Superior temporal gyrus (tissue), 1 donor: ENCODE data around the gene CDH20.

Experiments used
- DNase-seq: peaks from one replicate; pipeline ENCODE4 v3.0.0-alpha.2; 2016; ENCODE audit errors: extremely low spot score

CDH20 gene

DNA sequence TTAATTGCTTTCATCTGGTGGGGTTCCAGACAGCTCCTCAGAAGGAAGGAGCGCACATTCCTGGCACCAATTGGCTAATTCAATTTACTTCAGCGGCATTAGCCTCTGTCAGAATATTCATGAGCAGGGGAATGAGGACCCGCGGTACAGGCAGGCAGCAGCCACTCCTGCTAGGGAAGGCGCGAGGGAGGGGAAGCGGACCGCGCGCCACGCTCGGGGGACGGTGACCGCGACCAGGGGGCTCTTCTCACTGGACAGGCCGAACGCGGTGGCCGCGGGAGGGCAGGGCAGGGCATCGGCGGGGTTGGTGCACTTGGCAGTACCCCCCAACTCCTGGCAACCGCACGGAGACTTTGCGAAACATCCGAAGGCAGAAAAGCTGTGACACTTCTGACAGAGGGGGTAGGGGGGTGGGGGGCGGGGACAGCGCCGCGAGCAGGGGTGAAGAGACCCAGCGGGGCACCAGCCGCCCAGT is at the start of gene CDH20:
TSS of gene CDH20 (plus strand) at position 160 of the 475 bp plus-strand sequence.
- DNase-seq = peak; percentile 60

DNA sequence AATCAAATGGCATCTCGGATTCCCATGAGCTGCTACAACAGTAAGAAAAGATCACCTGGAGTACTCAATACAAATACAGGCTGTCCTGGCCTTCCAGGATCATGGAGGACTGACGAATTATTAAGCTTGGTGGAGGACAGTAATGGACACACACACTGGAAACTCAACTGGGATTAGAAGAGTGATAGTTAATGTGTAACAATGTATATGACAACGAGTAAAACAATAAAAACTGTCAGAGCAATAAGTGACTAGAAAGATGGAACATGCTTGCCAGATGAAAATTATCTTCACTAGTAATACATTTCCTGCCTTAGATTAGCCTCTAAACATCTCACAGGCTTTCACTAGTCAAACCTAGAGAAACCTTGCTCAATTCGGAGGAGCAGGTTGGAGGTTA is 49.2 kb upstream of the CDH20 start:
- DNase-seq = no peak

DNA sequence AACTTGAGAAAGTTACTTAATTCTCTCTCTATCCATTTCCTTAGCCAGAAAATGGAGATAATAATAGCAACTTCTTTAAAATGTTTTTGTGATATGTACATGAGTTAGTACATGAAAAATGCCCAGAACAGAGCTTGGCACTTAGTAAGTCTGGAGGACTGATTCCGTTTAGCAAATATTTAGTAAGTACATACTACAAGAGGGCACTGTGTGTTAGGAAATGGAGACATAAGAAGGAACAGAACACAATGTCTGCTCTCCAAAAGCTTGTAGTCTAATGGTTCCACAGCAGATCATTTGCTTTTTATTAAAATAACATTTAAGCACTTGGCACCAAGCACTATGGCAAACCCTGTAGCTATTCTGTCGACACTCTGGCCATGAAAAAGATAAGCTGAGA is 47.5 kb upstream of the CDH20 start:
- no peak for DNase-seq

DNA sequence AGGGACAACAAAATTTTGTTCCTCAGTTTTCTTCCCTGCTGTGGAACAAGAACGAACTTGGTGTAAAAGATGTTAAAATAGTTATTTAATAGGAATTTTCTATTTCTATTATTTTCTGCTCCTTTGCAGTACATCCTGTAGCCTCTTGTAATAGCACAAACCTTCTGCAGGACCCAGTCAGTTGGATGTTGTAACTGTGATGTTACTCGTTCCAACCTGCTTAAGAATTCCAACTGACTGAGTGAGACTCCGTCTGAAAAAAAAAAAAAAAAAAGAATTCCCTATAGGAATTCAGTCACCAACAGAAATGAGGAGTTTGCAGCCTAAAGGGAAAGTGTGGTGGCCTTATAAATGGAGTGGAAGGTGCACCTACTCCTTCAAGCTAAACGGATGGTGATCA is 46.4 kb upstream of the CDH20 start:
- DNase-seq = no peak

DNA sequence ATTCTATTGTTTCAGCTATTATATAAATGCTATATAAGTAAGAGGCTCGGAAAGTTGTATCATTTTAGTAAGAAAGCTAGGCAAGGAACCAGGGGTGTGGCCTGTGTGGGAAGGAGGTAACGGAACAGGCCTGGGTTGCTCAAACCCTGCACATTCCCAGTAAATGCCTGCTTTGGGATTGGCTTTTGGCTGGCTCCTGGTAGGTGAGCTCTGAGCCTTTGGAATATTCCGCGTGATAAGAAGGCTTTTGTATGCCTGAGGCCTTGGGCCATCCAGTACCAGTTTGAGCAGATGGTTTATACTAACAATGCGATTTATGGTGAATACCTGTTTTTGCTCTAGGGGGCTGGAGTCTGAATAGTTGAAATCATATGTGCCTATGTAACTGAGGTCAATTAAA is 42.6 kb upstream of the CDH20 start:
- no peak for DNase-seq

DNA sequence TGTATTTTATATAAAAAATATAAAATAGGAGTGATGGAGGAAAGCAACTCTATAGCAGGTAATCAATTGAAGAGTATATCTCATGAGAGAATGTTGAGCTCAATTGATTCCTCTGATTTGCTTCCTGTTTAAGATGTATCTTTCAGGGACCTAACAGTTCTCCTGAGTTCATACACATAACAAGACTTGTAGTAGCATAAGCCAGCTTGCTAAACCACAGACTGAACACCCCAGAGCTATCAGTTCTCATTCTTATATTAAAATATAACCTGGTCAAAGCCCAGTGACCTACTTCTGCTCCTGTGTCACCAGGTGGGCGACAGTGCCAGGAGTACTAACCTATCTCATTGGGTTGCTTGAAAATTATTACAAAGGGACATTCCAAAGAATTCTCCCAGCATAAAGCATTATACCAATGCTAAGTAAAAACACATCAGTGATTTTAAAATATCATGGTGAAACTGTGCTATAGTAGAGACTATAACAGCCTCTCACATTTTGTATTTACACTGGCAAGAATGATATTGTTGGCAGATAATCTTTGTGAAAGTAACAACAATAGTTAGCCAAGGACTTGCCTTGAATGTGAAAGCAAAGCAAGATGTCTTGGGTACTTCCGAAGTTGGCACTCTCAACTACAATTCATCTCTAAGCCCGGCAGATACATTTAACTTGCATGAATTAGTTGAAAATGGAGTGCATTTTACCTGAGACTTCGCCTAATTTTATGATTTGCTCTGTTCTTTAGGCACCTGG is 40.8 kb upstream of the CDH20 start:
- no peak for DNase-seq

DNA sequence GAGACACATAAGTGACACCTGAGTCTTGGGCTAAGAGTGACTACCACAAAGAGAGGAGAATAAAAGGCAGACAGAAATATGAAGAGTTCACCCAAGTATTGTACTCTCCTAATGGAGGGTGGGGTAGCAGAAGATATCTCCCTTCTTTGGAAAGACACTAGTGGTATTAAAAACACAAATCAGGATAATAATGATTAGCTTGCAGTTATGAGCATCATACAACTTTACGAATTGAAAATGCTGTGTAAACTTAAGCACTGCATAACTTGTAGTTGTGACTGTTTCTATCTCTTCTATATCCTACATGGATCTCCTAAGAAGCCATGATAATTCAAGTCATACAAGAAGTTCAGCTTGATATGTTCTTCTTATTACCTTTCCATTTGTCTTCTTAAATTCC is 38.1 kb upstream of the CDH20 start:
- no peak for DNase-seq

DNA sequence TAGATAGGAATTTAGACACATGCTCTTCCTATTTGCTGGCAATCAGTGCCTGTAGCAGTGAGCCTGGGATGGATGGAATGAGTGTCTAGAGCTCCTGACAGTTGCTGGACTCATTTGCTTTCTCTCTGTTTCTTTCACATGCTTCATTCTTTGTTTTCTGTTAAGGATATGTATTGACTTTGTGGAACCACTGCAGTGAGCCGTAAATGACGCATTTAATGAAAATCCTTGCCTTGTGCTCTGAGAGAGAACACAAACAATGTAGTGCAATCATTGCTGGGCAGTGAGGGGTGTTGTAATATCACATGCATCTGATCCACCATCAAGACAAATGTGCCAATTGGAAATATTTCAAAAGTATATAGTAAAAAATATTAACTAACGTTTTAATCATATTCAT is 25.2 kb upstream of the CDH20 start:
- DNase-seq = no peak

DNA sequence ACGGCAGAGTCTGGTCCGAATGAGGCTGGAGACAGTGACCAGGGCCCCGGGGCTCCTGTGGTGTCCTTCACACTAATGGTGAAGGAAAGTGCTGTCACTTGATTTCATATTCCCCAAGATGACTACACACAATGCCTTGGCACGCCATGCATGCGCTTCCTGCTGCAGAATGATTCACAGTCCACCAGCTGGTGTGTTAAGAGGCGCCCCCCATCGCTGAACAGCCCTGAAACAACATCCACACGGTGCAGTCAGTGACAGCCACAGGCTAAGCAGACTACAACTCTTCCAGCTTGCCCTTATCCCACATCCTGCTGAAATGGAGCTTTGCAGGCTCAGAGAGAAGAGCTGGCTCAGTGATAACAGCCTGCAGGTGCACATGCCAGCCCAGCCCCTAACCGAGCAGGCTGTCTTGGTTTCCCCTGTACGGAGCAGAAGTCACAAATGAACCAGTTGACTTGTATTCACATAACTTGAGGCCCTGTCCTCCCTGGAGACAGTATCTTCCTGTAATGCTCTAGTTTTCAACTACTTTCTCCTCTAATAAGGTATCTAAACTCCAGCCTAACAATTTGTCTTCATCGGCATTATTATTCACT is 24.3 kb upstream of the CDH20 start:
- DNase-seq = peak; percentile 69

DNA sequence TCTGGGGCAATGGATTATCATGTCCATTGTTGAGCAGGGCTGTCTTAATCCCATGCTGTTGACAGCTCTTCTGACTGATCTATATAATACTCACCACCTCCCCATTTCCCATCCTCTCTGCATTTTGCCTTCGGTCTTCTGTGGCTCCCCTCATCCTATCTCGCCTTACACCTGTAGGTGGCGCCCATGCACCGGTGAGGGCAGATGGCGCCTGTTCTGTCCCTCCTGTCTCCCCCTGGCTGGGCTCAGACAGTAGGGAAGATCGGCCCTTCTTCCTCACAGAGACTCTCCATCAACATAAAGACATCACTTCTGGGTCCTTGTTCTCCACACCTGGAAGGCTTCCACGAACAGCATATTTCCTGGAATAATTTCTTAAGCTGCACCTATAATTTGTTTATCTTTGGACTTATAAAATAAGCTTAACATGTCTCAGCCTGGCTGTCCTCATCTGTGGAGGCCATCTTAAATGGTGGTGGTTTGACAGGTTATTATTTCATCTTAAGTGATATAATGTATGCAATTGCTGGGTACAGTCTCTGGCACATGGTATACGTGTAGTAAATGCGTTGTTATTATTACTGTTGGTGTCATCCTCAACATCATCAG is 10.9 kb upstream of the CDH20 start:
- peak; percentile 90 for DNase-seq

DNA sequence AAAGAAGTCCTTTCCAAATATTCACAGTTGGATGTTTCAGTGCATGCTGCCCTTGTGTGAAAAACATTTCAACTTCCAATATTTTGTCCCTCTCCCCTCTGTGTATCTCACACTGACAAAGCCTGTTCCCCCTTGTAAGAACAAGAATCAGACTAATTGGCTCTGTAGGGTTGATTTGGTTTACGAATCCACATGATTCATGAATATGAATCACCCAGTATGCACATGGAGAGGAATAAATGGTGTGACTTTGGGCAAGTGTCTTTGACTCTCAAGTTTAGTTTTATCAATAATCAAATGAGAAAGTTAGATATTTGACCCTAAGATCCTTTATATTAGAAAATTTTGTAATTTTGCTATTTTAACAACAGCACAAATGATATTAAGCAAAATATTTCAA is 9.3 kb upstream of the CDH20 start:
- DNase-seq = no peak

DNA sequence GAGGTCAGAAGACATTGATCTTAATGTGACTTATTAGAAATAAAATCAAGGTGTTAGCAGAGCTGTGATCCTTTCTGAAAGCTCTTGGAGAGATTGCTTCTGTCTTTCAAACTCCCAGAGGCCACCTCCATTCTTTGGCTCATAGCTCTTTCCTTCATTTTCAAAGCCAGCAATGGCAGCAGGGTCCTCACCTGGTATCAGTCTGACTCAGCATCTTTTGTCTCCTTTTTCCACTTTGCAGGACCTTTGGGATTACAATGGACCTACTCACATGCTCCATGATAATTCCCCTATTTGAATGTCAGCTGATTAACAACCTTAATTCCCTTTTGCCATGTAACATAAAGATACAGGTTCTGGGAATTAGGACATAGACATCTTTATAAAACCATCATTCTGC is 6.8 kb upstream of the CDH20 start:
- no peak for DNase-seq

DNA sequence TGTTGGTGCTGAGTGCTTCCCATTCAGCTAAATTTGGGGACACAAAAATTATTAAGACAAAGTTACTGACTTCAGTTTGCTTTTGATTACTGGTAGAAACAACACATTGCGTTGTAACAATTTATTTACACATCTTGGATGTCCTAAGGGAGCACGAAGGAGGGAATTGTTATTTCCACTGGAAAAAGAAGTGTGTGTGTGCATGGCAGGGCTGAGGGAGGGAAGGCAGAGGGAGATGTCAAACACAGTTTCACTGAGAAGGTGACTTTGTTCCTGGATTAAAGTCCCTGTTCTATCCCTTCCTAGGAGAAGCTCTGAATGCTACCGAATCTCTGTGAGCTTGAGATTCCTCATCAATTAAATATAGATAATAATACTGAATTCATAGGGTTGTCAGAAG is 3.8 kb upstream of the CDH20 start:
- peak; percentile 61 for DNase-seq

DNA sequence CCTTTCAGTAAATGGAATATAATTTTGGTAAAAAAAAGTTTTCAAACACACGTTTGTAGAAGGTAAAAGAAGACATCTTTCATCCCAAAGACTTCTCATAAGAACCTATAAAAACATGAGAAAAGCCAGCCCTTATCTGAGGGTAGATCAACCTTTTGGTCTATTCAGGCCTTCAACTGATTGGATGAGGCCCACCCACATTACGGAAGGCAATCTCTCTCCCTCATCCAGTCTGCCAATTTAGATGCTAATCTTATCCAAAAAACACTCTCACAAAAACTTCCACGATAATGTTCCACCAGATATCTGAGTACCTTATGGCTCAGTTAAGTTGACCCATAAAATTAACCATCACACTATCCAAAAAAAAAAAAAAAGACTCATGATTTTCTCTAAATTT is 2.2 kb upstream of the CDH20 start:
- DNase-seq = no peak

DNA sequence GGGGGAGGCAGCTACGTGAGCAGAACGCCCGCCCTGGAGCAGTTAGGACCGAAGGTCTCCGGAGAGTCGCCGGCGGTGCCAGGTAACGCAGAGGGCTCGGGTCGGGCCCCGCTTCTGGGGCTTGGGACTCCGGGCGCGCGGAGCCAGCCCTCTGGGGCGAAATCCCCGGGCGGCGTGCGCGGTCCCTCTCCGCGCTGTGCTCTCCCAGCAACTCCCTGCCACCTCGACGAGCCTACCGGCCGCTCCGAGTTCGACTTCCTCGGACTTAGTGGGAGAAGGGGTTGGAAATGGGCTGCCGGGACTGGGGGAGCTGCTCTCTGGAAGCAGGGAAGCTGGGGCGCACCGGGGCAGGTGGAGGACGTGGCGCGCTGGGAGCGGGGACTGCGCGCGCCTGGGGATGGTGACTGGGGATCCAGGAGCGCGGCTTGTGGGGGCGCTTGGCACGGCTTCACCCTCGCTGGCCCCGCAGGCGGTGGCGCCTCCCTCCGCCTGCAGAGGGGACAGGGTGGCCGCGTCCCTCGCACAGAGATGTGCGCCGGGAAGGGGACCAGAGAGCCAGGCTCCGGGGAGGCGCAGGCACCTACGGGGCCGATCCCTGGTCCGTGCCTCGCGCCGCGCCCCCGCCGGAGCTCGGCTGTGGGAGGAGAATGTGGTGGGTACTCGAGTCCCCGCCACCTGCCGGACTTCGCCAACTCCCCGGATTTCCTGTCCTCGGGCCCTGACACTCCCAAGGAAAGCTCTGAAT is 688 bp downstream of the CDH20 start:
- DNase-seq = no peak

DNA sequence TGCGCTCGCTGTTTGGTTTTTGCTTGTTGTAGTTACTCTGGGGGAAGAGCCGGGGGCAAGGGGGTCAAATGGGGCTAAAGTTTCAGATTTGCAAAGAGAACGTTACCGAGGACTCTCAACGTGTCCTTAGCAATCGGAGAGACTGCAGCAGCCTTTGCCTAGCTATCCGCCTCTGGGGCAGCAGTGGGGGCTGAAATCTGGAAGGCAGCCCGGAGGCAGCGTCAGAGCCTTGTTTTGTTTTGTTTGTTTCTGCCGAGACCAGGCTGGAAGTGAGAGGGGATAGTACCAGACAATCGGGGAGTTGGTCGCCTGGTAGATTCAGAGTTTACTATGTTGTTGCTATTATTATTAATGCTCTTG is 1.2 kb downstream of the CDH20 start:
- DNase-seq = peak; percentile 86

DNA sequence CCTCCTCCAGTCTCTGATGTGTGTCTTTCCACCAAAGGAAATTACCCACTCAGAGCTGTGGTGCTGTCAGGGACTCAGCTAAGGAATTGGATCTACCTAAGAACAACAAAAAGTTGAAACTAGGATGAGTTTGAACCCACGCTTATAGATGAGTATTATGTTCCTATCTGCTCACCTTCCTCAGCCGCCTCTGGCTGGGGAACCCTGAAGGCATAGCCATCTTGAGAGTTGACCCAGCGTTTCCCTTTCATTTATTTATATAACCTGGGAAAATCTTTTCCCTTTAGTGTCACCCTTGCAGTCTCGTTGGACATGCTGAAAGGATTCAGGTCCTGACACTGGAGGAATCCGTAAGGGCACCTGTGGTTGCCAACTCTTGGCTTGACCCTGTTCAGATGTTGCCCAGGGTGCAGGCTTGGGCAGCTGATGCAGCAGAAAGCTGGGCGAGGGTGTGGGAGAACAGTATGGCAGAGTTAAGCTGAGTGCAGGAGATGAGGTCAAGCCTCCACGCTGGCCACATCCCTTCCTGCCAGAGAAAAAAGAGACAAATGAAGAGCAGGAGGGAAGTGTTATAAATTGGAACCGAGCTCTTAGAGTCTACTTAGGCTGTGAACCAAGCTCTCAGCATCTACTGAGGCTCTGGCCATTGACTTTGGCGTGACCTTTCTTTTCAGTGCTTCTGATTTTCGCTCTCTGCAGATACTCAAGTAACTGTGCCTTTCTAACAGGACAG is 1.9 kb downstream of the CDH20 start:
- peak; percentile 83 for DNase-seq

DNA sequence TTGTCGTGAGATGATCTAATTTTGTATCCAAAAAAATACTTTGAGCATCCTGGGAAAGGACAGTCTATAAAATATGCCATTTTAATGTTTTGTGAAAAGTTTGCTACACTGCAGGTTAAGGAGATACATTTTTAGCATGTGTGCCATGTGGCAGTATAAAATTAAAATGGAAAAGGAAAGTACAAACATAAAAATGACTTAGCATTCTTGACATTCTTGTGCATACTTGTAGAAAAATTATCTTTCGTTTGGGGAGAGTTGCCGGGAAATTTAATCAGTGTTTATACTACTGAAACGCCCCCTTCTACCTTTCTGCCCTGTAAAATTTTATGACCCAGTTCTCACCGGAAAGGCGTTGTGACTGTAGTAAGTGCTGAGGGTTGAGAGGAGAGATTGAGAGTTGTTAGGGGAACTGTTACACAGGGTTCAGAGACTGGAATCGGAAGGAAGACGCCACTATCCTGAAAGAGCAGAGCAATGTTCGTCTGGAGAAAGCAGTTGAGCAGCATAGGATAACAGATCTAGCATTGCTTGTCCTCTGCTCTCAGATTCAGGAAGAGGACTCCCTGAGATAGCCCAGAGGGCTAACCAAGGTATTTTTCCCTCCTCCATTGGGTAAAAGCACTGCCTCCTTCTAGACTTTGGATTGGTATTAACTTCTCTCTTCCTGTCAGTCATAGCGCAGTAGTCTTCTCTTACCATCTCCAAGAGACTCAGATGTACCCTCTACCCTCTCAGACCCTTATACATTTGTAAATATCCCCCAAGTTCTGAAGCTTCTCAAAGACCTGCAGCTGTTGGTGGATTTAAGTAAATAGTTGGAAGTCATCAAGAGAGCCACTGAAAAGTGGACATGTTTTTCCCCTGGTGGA is 2.7 kb downstream of the CDH20 start:
- peak; percentile 84 for DNase-seq

DNA sequence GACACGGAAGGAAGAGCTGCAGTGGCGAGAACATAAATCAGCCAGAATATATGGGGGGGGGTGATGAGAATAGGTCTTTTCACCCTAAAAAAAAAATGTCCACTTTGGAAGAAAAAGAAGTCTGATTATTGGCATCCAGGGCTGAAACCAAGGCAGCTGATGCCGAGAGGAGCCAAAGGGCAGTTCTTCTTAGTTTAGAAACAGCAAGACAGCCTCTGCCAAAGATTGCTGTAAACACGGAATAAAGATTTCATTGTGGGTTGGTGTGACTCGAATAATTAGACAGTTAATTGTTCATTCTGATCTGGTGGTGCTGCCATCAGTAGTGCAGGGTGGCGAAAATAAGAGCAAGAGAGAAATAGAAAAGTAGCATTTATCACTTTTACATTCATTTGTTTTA is 3.5 kb downstream of the CDH20 start:
- DNase-seq = peak; percentile 97

DNA sequence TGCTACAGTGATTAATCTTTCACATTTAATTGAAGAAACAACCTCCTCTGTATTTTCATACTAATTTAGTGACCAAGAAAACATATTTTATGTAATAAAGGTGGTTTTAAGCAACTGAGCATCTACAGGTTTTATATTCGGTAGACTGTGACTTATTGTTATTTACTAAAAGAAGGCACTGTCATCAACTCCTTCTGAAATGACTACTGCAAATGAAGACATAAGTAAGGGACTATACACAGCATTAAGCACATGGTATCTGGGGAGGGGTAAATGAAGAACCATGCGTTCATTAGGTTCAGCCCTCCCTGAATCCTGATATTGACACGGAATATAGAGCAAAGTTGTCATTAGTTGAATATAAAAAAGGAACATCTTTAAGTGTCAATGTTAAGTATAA is 4.3 kb downstream of the CDH20 start:
- peak; percentile 69 for DNase-seq

DNA sequence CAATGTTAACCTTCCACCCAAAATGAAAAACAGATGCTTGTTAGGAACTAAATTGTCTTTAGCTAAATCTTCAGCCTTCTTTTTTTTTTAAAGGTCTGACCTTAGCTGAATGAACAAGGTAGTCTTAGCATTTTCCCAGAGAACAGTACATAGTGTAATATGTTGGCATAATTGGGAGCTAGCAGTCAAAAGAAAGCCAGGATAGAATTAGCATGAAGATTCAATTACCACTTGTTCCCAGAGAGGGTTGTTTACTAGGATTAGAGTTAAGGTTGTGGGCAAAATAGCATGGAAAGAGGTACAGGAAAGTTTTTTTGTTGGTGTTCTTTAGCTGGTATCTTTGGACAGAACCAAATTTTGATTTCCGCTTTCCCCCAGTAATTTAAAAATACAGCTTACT is 6.9 kb downstream of the CDH20 start:
- peak; percentile 58 for DNase-seq
